Heart left ventricle (tissue), 13 donors: Measurements from ENCODE around the gene TAGLN.

Experiments
- POLR2A ChIP-seq, 2 donors: fragments of 450-650 bp; IDR thresholded peaks; one replicate each; pipeline ENCODE4 v1.6.1; 2017; ENCODE audit warnings: antibody characterized with exemption in 2 of 2, mild to moderate bottlenecking in 2 of 2, moderate library complexity in 2 of 2
- TF ChIP-seq, protein P1 (sequence below), 12 donors: fragments of 200-600 bp; sonication (generic) in 4 of 12; IDR thresholded peaks; one replicate each; pipeline versions ENCODE4 v1.5.0 to v1.8.0; 2018 to 2022; ENCODE audit warnings: antibody characterized with exemption in 12 of 12, mild to moderate bottlenecking in 5 of 12
- donor health status: ischemic (EF 13 %, LVEDD 7.1; RV severe dilation, severe dysfunction).
- donor health status: DM: no; HTN: yes; CAD: no.
- donor health status: DM: no; HTN: no; CAD: no.
- donor health status: ischemic (EF 25% LVEDD 6.9; RV normal size, moderate dysfunction).
- donor health status: ischemic (EF 25% LVEDD 5.7; RV mildly dilated, moderate dysfunction).
- donor health status: ischemic (EF 35%, LVEDD 5.7; RV mildly dilated, moderate dysfunction).
- donor health status: nonischemic (EF 11% LVEDD 7.7; RV severe dilation, severe dysfunction).
- donor health status: DM: yes; HTN: yes; CAD: no.
- donor health status: PGD.
- donor health status: ischemic (EF 29% LVEDD 5.4; RV normal size, mild dysfunction).
- donor health status: nonischemic (EF 23%, LVEDD 6.1; RV moderate dilation, normal function).

DNA sequence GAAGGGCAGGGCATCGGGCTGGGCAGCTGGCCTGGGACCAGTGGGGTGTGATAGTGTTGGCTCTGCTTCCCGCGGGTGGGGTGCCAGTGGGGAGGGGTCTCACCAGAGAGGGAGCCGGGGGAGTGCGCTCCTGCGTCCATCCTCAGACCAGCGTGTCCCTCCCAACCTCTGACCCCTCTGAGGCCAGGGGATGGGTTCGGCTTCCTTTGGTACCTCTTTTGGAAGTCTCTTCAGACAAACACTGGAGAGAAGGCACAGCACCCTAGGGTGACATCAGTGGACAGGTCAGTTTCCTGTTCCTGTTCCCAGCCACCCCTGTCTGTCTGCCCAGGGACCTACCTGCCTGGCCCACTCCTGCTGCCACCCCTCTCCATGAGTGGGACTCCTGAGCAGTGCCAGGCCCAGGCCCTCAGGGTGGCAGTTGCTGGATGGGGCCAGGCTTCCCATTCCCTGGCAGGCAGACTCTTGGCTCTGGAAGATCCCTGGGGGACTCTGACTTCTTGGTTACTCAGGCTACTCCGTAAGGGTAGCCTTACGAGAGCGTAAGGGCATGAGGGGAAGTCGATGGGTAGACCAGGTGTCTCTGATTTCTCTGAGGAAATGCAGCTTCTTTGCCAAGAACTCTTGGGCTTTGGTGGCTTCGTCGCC, 2.6 kb downstream of the TAGLN start:
- TF ChIP-seq, protein P1, sequence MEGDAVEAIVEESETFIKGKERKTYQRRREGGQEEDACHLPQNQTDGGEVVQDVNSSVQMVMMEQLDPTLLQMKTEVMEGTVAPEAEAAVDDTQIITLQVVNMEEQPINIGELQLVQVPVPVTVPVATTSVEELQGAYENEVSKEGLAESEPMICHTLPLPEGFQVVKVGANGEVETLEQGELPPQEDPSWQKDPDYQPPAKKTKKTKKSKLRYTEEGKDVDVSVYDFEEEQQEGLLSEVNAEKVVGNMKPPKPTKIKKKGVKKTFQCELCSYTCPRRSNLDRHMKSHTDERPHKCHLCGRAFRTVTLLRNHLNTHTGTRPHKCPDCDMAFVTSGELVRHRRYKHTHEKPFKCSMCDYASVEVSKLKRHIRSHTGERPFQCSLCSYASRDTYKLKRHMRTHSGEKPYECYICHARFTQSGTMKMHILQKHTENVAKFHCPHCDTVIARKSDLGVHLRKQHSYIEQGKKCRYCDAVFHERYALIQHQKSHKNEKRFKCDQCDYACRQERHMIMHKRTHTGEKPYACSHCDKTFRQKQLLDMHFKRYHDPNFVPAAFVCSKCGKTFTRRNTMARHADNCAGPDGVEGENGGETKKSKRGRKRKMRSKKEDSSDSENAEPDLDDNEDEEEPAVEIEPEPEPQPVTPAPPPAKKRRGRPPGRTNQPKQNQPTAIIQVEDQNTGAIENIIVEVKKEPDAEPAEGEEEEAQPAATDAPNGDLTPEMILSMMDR (IDR thresholded peaks at IDR 0.05) = no peak
- no peak for TF ChIP-seq POLR2A (IDR thresholded peaks at IDR 0.05)
